ENCODE results near the gene PCGF1.

PCGF1 gene

GRCh38 chr2:74540291-74540690 is 32.8 kb upstream of the PCGF1 start:
- no peak for TF ChIP-seq CTCF (IDR thresholded peaks at IDR 0.05; ENCODE audit: low read length)
- TF ChIP-seq EZH2 (IDR thresholded peaks at IDR 0.05; ENCODE audit: borderline replicate concordance, low read length), result no peak
- Histone ChIP-seq H3K4me3 (ENCODE audit: low read depth, low read length, poor library complexity, severe bottlenecking) (no peak overlapping the region), H3K27ac (ENCODE audit: low read depth, low read length, poor library complexity, severe bottlenecking) (no peak overlapping the region), H3K4me2 (ENCODE audit: low read length) (no peak overlapping the region), H3K36me3 (ENCODE audit: insufficient read depth, low read length) (no peaks in the 10 kb centered on the region), H4K20me1 (ENCODE audit: insufficient read depth, low read length) (no peaks in the 10 kb centered on the region), H3K4me1 (ENCODE audit: insufficient read depth, low read length, severe bottlenecking) (peaks cover 5% of the 10 kb centered on the region), H3K9ac (ENCODE audit: low read length) (no peak overlapping the region), H2AFZ (ENCODE audit: low read length) (no peak overlapping the region), H3K79me2 (ENCODE audit: insufficient read depth, low read length) (no peaks in the 10 kb centered on the region), H3K9me3 (ENCODE audit: low read length) (no peaks in the 10 kb centered on the region), H3F3A (ENCODE audit: insufficient read depth, low read length) (no peaks in the 10 kb centered on the region), H3K27me3 (ENCODE audit: insufficient read depth, low read length) (no peaks in the 10 kb centered on the region), H3K9me2 (ENCODE audit: low read depth, low read length) (no peaks in the 10 kb centered on the region)

GRCh38 chr2:74538881-74539339 is 31.4 kb upstream of the PCGF1 start:
- no peak overlapping the region for H3K4me2 ChIP-seq (ENCODE audit: low read length)
- no peaks in the 10 kb centered on the region for H3K79me2 ChIP-seq (ENCODE audit: insufficient read depth, low read length)
- no peaks in the 10 kb centered on the region for H3K9me2 ChIP-seq (ENCODE audit: low read depth, low read length)
- H3K36me3 ChIP-seq (ENCODE audit: insufficient read depth, low read length), result no peaks in the 10 kb centered on the region
- H3K9ac ChIP-seq (ENCODE audit: low read length), result no peak overlapping the region
- H4K20me1 ChIP-seq (ENCODE audit: insufficient read depth, low read length), result no peaks in the 10 kb centered on the region
- no peaks in the 10 kb centered on the region for H3K9me3 ChIP-seq (ENCODE audit: low read length)
- H3K27me3 ChIP-seq (ENCODE audit: insufficient read depth, low read length), result no peaks in the 10 kb centered on the region
- TF ChIP-seq EZH2 (IDR thresholded peaks at IDR 0.05; ENCODE audit: borderline replicate concordance, low read length), result no peak
- no peak for TF ChIP-seq CTCF (IDR thresholded peaks at IDR 0.05; ENCODE audit: low read length)
- no peak overlapping the region for H2AFZ ChIP-seq (ENCODE audit: low read length)
- no peaks in the 10 kb centered on the region for H3F3A ChIP-seq (ENCODE audit: insufficient read depth, low read length)
- peaks cover 5% of the 10 kb centered on the region for H3K4me1 ChIP-seq (ENCODE audit: insufficient read depth, low read length, severe bottlenecking)
- H3K4me3 ChIP-seq (ENCODE audit: low read depth, low read length, poor library complexity, severe bottlenecking), result no peak overlapping the region
- H3K27ac ChIP-seq (ENCODE audit: low read depth, low read length, poor library complexity, severe bottlenecking), result no peak overlapping the region

GRCh38 chr2:74537140-74537539 is 29.6 kb upstream of the PCGF1 start:
- peaks cover 5% of the 10 kb centered on the region for H3K4me1 ChIP-seq (ENCODE audit: insufficient read depth, low read length, severe bottlenecking)
- H2AFZ ChIP-seq (ENCODE audit: low read length), result no peak overlapping the region
- no peak overlapping the region for H3K27ac ChIP-seq (ENCODE audit: low read depth, low read length, poor library complexity, severe bottlenecking)
- TF ChIP-seq EZH2 (IDR thresholded peaks at IDR 0.05; ENCODE audit: borderline replicate concordance, low read length) (no peak), CTCF (IDR thresholded peaks at IDR 0.05; ENCODE audit: low read length) (no peak)
- no peaks in the 10 kb centered on the region for H3K9me3 ChIP-seq (ENCODE audit: low read length)
- H3K4me3 ChIP-seq (ENCODE audit: low read depth, low read length, poor library complexity, severe bottlenecking), result no peak overlapping the region
- H3K27me3 ChIP-seq (ENCODE audit: insufficient read depth, low read length), result no peaks in the 10 kb centered on the region
- H3K4me2 ChIP-seq (ENCODE audit: low read length), result no peak overlapping the region
- peaks cover 14% of the 10 kb centered on the region for H3K36me3 ChIP-seq (ENCODE audit: insufficient read depth, low read length)
- H3K9ac ChIP-seq (ENCODE audit: low read length), result no peak overlapping the region
- no peaks in the 10 kb centered on the region for H3K79me2 ChIP-seq (ENCODE audit: insufficient read depth, low read length)
- H4K20me1 ChIP-seq (ENCODE audit: insufficient read depth, low read length), result no peaks in the 10 kb centered on the region
- H3F3A ChIP-seq (ENCODE audit: insufficient read depth, low read length), result no peaks in the 10 kb centered on the region
- no peaks in the 10 kb centered on the region for H3K9me2 ChIP-seq (ENCODE audit: low read depth, low read length)
